Nucleus accumbens (tissue), 56 donors: ENCODE results near the gene APC.

Experiments used
- DNase-seq, 56 donors: peaks; one replicate each; lab custom pipeline; 2025; lab: John Stamatoyannopoulos, UW

The APC gene

DNA sequence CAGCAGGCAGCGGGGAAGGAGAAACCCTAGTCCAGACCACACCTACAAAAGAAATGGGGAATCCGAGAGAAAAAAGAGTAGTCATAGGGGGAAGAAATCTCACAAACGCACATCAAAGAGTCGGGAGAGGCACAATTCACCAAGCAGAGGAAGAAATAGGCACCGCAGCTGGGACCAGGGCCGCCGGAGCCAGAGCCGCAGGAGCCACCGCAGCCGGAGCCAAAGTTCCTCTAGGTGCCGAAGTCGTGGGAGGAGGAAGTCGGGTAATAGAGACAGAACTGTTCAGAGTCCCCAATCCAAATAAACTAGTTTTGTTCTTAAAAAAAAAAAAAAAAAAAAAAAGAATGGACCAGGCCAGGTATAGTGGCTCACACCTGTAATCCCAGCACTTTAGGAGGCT, 155.1 kb downstream of the APC start:
- no peak for DNase-seq

DNA sequence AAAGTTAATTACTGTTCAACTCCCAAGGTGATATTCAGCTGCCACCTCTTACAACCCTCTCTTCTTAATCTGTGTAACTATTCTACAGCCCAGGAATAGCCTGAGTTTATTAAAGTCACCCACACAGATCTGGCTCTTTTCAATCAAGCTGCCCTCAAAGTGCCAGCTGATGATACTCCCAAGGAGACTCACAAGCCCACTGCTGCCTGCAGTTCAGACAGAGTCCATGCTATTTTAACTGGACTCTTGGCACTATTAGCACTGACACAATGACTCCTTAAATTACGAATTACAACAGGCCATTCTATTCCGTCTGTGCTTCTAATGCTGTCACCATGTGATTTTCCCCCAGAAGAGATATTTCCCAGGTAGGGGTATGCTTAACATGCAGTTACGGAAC, 158.0 kb downstream of the APC start:
- DNase-seq, result peak in 2 of 56 donors; percentile 8 to 13
